DMS153 (cell line): ENCODE data around the gene RARG.
A peak's percentile ranks its signal among the peaks of the same experiment; 100 is the strongest.

Experiments used
- DNase-seq: peaks from one replicate; lab custom pipeline; 2025; lab: John Stamatoyannopoulos, UW

RARG gene

GRCh38 chr12:53223389-53224060, 8.5 kb downstream of the RARG start:
- no peak for DNase-seq

GRCh38 chr12:53222806-53223261, 9.2 kb downstream of the RARG start:
- DNase-seq: no peak

GRCh38 chr12:53222170-53222721, 9.8 kb downstream of the RARG start:
- no peak for DNase-seq

GRCh38 chr12:53221203-53222080, 10.6 kb downstream of the RARG start:
- no peak for DNase-seq

- DNase-seq: peak; percentile 22
These were observed 11.3 kb downstream of the RARG start for GRCh38 chr12:53220694-53221202.

- DNase-seq: no peak
These were observed 11.9 kb downstream of the RARG start for GRCh38 chr12:53219956-53220693.

GRCh38 chr12:53219292-53219955, 12.6 kb downstream of the RARG start:
- DNase-seq: no peak

- no peak for DNase-seq
These were observed 13.3 kb downstream of the RARG start for GRCh38 chr12:53218551-53219291.

- DNase-seq: no peak
These were observed 14.1 kb downstream of the RARG start for GRCh38 chr12:53217931-53218307.

GRCh38 chr12:53217051-53217930, 14.7 kb downstream of the RARG start:
- no peak for DNase-seq

GRCh38 chr12:53215497-53215896, 16.5 kb downstream of the RARG start:
- DNase-seq: no peak

GRCh38 chr12:53214687-53215455, 17.1 kb downstream of the RARG start:
- DNase-seq: no peak

GRCh38 chr12:53214221-53214620, 17.8 kb downstream of the RARG start:
- DNase-seq: no peak

GRCh38 chr12:53213348-53213747, 18.7 kb downstream of the RARG start:
- DNase-seq: peak; percentile 36

- DNase-seq: no peak
These were observed 19.1 kb downstream of the RARG start for GRCh38 chr12:53212931-53213330.

- DNase-seq: no peak
These were observed 20.3 kb downstream of the RARG start for GRCh38 chr12:53211476-53212381.

- no peak for DNase-seq
These were observed 21.2 kb downstream of the RARG start for GRCh38 chr12:53210843-53211242.

GRCh38 chr12:53208877-53209463, 23.0 kb downstream of the RARG start:
- no peak for DNase-seq
